ENCODE data around the gene PPEF2.

PPEF2 gene

DNA sequence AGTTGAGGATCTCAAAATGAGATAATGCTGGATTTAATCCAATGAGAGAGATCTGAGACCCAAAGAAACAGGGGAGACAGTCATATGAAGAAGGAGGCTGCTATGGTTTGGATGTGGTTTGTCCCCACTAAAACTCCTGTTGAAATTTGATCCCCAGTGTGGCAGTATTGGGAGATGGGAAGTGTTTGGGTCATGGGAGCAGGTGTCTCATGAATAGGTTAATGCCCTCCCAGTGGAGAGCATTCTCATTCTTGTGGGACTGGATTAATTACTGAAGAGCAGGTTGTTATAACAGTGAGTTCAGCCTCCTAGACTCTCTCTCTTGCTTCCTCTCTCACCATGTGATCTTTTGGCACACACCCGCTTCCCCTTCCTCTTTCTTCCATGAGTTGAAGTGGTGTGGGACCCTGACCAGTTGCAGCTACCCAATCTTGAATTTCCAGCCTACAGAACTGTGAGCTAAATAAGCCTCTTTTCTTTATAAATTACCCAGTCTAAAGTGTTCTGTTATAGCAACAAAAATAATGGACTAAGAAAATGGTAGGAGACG is 70.3 kb downstream of the PPEF2 start:
- TF ChIP-seq, protein P1, sequence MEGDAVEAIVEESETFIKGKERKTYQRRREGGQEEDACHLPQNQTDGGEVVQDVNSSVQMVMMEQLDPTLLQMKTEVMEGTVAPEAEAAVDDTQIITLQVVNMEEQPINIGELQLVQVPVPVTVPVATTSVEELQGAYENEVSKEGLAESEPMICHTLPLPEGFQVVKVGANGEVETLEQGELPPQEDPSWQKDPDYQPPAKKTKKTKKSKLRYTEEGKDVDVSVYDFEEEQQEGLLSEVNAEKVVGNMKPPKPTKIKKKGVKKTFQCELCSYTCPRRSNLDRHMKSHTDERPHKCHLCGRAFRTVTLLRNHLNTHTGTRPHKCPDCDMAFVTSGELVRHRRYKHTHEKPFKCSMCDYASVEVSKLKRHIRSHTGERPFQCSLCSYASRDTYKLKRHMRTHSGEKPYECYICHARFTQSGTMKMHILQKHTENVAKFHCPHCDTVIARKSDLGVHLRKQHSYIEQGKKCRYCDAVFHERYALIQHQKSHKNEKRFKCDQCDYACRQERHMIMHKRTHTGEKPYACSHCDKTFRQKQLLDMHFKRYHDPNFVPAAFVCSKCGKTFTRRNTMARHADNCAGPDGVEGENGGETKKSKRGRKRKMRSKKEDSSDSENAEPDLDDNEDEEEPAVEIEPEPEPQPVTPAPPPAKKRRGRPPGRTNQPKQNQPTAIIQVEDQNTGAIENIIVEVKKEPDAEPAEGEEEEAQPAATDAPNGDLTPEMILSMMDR (IDR thresholded peaks at IDR 0.05; ENCODE audit: low read depth, low read length) = no peak
- DNase-seq (ENCODE audit: extremely low read depth, low read depth) = no peak

DNA sequence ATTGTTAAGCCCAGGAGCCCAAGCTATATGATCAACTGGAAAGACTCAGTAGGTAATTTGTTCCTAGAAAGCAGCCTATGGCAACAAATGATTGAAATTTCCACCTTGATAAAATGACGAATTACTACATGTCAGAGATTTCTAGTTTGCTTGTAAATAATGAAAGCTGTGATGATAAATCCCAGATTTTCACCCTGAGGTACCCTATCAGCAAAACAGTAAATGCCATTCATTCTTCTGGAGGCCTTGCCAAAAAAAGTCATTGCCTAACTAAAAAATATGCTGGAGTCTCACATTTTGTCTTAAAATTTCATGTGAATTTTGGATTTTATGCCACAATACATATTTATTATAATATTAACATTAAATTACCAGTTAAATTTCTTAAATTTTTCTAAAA is 71.3 kb downstream of the PPEF2 start:
- TF ChIP-seq, protein P1 (IDR thresholded peaks at IDR 0.05; ENCODE audit: low read depth, low read length) = no peak
- DNase-seq (ENCODE audit: extremely low read depth, low read depth) = no peak

- no peak for DNase-seq (ENCODE audit: extremely low read depth, low read depth)
- TF ChIP-seq, protein P1 (IDR thresholded peaks at IDR 0.05; ENCODE audit: low read depth, low read length) = no peak
Measured at GRCh38 chr4:75823812-75824211, 78.4 kb downstream of the PPEF2 start.

GRCh38 chr4:75822416-75822815 is 79.8 kb downstream of the PPEF2 start:
- TF ChIP-seq, protein P1 (IDR thresholded peaks at IDR 0.05; ENCODE audit: low read depth, low read length) = no peak
- DNase-seq (ENCODE audit: extremely low read depth, low read depth) = no peak

GRCh38 chr4:75821966-75822365 is 80.3 kb downstream of the PPEF2 start:
- DNase-seq (ENCODE audit: extremely low read depth, low read depth) = no peak
- TF ChIP-seq, protein P1 (IDR thresholded peaks at IDR 0.05; ENCODE audit: low read depth, low read length) = no peak

DNA sequence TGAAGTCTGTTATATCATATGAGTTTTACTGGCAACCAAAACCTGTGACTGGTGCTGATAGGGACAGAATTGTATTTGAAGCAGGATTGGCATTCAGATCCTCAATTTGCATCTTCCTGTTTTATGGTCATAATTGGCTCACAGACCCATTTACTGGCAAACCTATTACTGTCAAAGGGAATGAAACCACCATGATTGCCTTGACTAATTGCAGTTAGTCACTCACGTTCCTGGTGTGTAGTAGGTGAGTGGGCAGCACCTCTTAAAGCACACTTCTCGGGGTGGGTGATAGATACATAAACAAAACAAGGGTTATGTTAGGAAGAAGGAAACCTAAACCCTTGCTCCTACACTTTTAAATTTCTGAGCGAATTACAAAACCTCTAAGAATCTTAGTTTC is 81.0 kb downstream of the PPEF2 start:
- TF ChIP-seq, protein P1 (IDR thresholded peaks at IDR 0.05; ENCODE audit: low read depth, low read length) = no peak
- DNase-seq (ENCODE audit: extremely low read depth, low read depth) = no peak

DNA sequence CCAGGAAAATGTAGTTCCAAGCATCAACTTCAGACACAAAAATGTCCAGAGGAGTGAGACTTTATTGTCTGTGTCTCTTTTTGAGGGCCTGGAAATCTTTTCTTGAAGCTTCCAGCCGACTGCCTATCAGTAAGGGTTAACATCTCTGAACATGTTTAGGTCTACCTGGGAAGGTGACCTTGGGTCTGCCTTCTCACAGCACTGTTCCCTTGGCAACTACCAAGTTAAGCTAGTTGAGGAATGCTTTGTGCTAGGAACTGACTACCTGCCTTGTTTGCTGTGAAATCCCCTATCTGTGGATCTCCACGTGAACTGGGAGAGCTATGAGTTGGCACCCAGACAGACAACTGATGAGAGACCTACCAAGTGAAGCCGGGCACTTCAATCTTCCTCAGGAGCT is 81.6 kb downstream of the PPEF2 start:
- TF ChIP-seq, protein P1 (IDR thresholded peaks at IDR 0.05; ENCODE audit: low read depth, low read length) = no peak
- DNase-seq (ENCODE audit: extremely low read depth, low read depth) = no peak
